ENCODE measurements around the gene ELOVL1. TPM values are rescaled to one million over a fixed set of nuclear protein-coding genes. Genes with fewer than 3 reads are reported as not detected.
A peak's percentile ranks its signal among the peaks of the same experiment; 100 is the strongest.

ELOVL1 gene
- total and polyA plus RNA-seq, 2 of the 13 experiments (the other 11 are each of a cell fraction or from before 2014, with no cell fraction given), result 55.2 to 77.4 TPM

- no peak for TF ChIP-seq ZBTB42 (CRISPR knock-in tag; IDR thresholded peaks at IDR 0.05)
- no peak for TF ChIP-seq ZHX1 (CRISPR knock-in tag; IDR thresholded peaks at IDR 0.05; ENCODE audit: low read depth)
- peak in 1 of 2 experiments; percentile 74; a peak in 1 of 4 replicates for TF ChIP-seq EP300 (IDR thresholded peaks at IDR 0.05; ENCODE audit: low read depth in 2 of 2, low read length in 2 of 2)
- no peak for TF ChIP-seq EP300 (CRISPR knock-in tag; IDR thresholded peaks at IDR 0.05; ENCODE audit: borderline replicate concordance)
- no peak for TF ChIP-seq ZNF224 (CRISPR knock-in tag; IDR thresholded peaks at IDR 0.05)
- peak; percentile 51; the same call in 1 of the 2 replicates for TF ChIP-seq RARA (CRISPR knock-in tag; IDR thresholded peaks at IDR 0.05)
- TF ChIP-seq ZNF773 (CRISPR knock-in tag; IDR thresholded peaks at IDR 0.05; ENCODE audit: borderline replicate concordance), result no peak
- TF ChIP-seq NR2C2 (CRISPR knock-in tag; IDR thresholded peaks at IDR 0.05; ENCODE audit: borderline replicate concordance), result no peak
- TF ChIP-seq ZBTB8A (CRISPR knock-in tag; IDR thresholded peaks at IDR 0.05; ENCODE audit: borderline replicate concordance, low read depth), result no peak
- peak; percentile 26; the same call in 1 of the 2 replicates for TF ChIP-seq TBX3 (IDR thresholded peaks at IDR 0.05; ENCODE audit: borderline replicate concordance)
- no peak for TF ChIP-seq ZNF441 (CRISPR knock-in tag; IDR thresholded peaks at IDR 0.05; ENCODE audit: borderline replicate concordance)
- TF ChIP-seq BHLHE40 (IDR thresholded peaks at IDR 0.05; ENCODE audit: low read length), result no peak
- TF ChIP-seq RXRA (CRISPR knock-in tag; IDR thresholded peaks at IDR 0.05), result no peak; the same call in 1 of the 2 replicates
- TF ChIP-seq ZNF567 (CRISPR knock-in tag; IDR thresholded peaks at IDR 0.05; ENCODE audit: borderline replicate concordance), result no peak
- 0 out of 2 replicates have a peak, but pooled peaks have one; percentile 20 for TF ChIP-seq PATZ1 (CRISPR knock-in tag; IDR thresholded peaks at IDR 0.05)
- no peak for TF ChIP-seq KLF6 (CRISPR knock-in tag; IDR thresholded peaks at IDR 0.05)
- no peak for TF ChIP-seq EZH2 (conservative IDR thresholded peaks at IDR 0.05; ENCODE audit: low read depth, low read length)
- TF ChIP-seq ISX (CRISPR knock-in tag; conservative IDR thresholded peaks at IDR 0.05), result no peak
- no peak; the same call in 1 of the 2 replicates for TF ChIP-seq SOX13 (IDR thresholded peaks at IDR 0.05)
- peak in 1 of 2 experiments; percentile 68; a peak in 2 of 4 replicates for TF ChIP-seq SOX13 (CRISPR knock-in tag; conservative IDR thresholded peaks at IDR 0.05 in 1 of 2, IDR thresholded peaks at IDR 0.05 in 1 of 2)
- TF ChIP-seq FOXJ3 (CRISPR knock-in tag; IDR thresholded peaks at IDR 0.05; ENCODE audit: borderline replicate concordance), result 0 out of 2 replicates have a peak, but pooled peaks have one; percentile 30
- TF ChIP-seq ZMYM3 (CRISPR knock-in tag; IDR thresholded peaks at IDR 0.05), result no peak
- no peak for TF ChIP-seq ZBTB3 (CRISPR knock-in tag; IDR thresholded peaks at IDR 0.05; ENCODE audit: borderline replicate concordance, low read depth)
- no peak for TF ChIP-seq PTBP1 (IDR thresholded peaks at IDR 0.05; ENCODE audit: low read depth, low read length, poor library complexity, severe bottlenecking)
- no peak for TF ChIP-seq ZNF740 (CRISPR knock-in tag; IDR thresholded peaks at IDR 0.05)
- TF ChIP-seq ZNF256 (CRISPR knock-in tag; conservative IDR thresholded peaks at IDR 0.05), result no peak
- TF ChIP-seq ZNF572 (CRISPR knock-in tag; IDR thresholded peaks at IDR 0.05), result no peak
- no peak for TF ChIP-seq ZNF780A (CRISPR knock-in tag; IDR thresholded peaks at IDR 0.05)
These were observed 27.3 kb downstream of the ELOVL1 start (continued) for GRCh38 chr1:43340559-43340958.
